SU-DHL-6 (cell line): Measurements from ENCODE around the gene EDEM3.

Experiments used
- EZH2phosphoT487 ChIP-seq: fragments of 200-600 bp; sonication (generic), shearing (Covaris generic); conservative IDR thresholded peaks from 2 replicates; pipeline ENCODE4 v1.6.1; 2018; ENCODE audit warnings: mild to moderate bottlenecking, antibody characterized with exemption, low read length, moderate library complexity, mixed read lengths
- TF ChIP-seq, protein P1 (sequence below): fragments of 200-600 bp; sonication (generic); IDR thresholded peaks from one replicate; pipeline ENCODE4 v1.5.1; 2017; ENCODE audit warnings: antibody characterized with exemption, mild to moderate bottlenecking, low read length, moderate library complexity; ENCODE audit not compliant: insufficient read depth, poor library complexity, severe bottlenecking

DNA sequence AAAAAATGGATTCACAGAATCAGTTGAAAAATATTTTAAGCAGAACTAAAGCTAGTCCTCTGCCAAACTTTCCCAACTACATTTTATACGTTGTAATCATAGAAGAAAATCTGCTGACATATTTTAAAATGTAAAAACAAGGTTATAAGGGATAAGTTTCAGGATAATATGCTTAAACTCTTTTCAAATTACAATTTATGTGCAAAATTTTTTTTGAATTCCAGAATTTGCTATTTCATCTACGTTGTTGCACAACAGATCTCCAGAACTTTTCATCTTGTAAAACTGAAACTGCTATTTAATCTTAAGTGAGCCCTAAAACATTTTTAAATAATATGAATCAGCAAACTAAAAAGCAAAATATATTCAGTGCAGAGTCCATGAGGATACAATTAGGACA, 5.9 kb downstream of the EDEM3 start:
- TF ChIP-seq, protein P1, sequence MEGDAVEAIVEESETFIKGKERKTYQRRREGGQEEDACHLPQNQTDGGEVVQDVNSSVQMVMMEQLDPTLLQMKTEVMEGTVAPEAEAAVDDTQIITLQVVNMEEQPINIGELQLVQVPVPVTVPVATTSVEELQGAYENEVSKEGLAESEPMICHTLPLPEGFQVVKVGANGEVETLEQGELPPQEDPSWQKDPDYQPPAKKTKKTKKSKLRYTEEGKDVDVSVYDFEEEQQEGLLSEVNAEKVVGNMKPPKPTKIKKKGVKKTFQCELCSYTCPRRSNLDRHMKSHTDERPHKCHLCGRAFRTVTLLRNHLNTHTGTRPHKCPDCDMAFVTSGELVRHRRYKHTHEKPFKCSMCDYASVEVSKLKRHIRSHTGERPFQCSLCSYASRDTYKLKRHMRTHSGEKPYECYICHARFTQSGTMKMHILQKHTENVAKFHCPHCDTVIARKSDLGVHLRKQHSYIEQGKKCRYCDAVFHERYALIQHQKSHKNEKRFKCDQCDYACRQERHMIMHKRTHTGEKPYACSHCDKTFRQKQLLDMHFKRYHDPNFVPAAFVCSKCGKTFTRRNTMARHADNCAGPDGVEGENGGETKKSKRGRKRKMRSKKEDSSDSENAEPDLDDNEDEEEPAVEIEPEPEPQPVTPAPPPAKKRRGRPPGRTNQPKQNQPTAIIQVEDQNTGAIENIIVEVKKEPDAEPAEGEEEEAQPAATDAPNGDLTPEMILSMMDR = no peak
- TF ChIP-seq EZH2phosphoT487 = no peak
